Adrenal gland (tissue), 5 donors: ENCODE results near the gene MRI1.

Experiments
- CTCF ChIP-seq, 6 experiments: fragments of 450-650 bp in 4 of 6; fragments of 200-600 bp in 2 of 6; sonication (generic) in 1 of 6; IDR thresholded peaks; 1 replicate in 5 of 6; 2 replicates in 1 of 6; pipeline versions ENCODE4 v1.5.1 to v1.8.0; 2016 to 2021; ENCODE audit warnings: antibody characterized with exemption in 6 of 6, mild to moderate bottlenecking in 2 of 6, moderate library complexity in 1 of 6
- POLR2A ChIP-seq, 2 donors: fragments of 450-650 bp; IDR thresholded peaks; one replicate each; pipeline ENCODE4 v1.6.1; 2017; ENCODE audit warnings: antibody characterized with exemption in 2 of 2, mild to moderate bottlenecking in 2 of 2, moderate library complexity in 1 of 2
- donor health status: DM: no; HTN: no; CAD: no.

- TF ChIP-seq CTCF (IDR thresholded peaks at IDR 0.05) (no peak), POLR2A (IDR thresholded peaks at IDR 0.05) (no peak)
These were observed 22.4 kb upstream of the MRI1 start for GRCh38 chr19:13741893-13742292.
